ENCODE data around the gene GLI1.

GLI1 gene

GRCh38 chr12:57518920-57519795 is 59.6 kb downstream of the GLI1 start:
- Histone ChIP-seq H3K9ac (ENCODE audit: low read length) (peak overlapping the region; percentile 97), H3K36me3 (ENCODE audit: insufficient read depth, low read length) (peaks cover 37% of the 10 kb centered on the region), H3K9me3 (ENCODE audit: low read length) (no peaks in the 10 kb centered on the region), H3K27ac (ENCODE audit: low read depth, low read length) (peak overlapping the region; percentile 88), H3K27me3 (ENCODE audit: control insufficient read depth in 1 of 2, insufficient read depth in 2 of 2, low read length in 2 of 2) (no peaks in the 10 kb centered on the region), H3K4me3 (ENCODE audit: low read depth in 1 of 2, low read length in 2 of 2) (peak overlapping the region; percentile 85 to 89), H3K4me1 (ENCODE audit: insufficient read depth, low read length) (peaks cover 52% of the 10 kb centered on the region)

GRCh38 chr12:57519796-57520052 is 60.1 kb downstream of the GLI1 start:
- H3K9me3 ChIP-seq (ENCODE audit: low read length): no peaks in the 10 kb centered on the region
- H3K27ac ChIP-seq (ENCODE audit: low read depth, low read length): peak overlapping the region; percentile 88
- peaks cover 58% of the 10 kb centered on the region for H3K4me1 ChIP-seq (ENCODE audit: insufficient read depth, low read length)
- H3K36me3 ChIP-seq (ENCODE audit: insufficient read depth, low read length): peaks cover 37% of the 10 kb centered on the region
- peak overlapping the region; percentile 97 for H3K9ac ChIP-seq (ENCODE audit: low read length)
- H3K27me3 ChIP-seq (ENCODE audit: control insufficient read depth in 1 of 2, insufficient read depth in 2 of 2, low read length in 2 of 2): no peaks in the 10 kb centered on the region
- H3K4me3 ChIP-seq (ENCODE audit: low read depth in 1 of 2, low read length in 2 of 2): peak overlapping the region; percentile 85 to 89

GRCh38 chr12:57520053-57520818 is 60.7 kb downstream of the GLI1 start, which contains the start of gene DDIT3:
Gene DDIT3 (minus strand): TSS chr12:57520514. CDS start chr12:57517406, 3,108 bp downstream.
- peak within 1 kb of the TSS; percentile 97 for H3K9ac ChIP-seq (ENCODE audit: low read length)
- peak within 1 kb of the TSS; percentile 85 to 89 for H3K4me3 ChIP-seq (ENCODE audit: low read depth in 1 of 2, low read length in 2 of 2)
- H3K36me3 ChIP-seq (ENCODE audit: insufficient read depth, low read length): peaks cover 37% of the 10 kb centered on the region
- H3K9me3 ChIP-seq (ENCODE audit: low read length): no peaks in the 10 kb centered on the region
- peak within 1 kb of the TSS; percentile 88 for H3K27ac ChIP-seq (ENCODE audit: low read depth, low read length)
- H3K4me1 ChIP-seq (ENCODE audit: insufficient read depth, low read length): peaks cover 63% of the 10 kb centered on the region
- no peaks in the 10 kb centered on the region for H3K27me3 ChIP-seq (ENCODE audit: control insufficient read depth in 1 of 2, insufficient read depth in 2 of 2, low read length in 2 of 2)

- H3K9ac ChIP-seq (ENCODE audit: low read length): peak overlapping the region; percentile 55
- no peaks in the 10 kb centered on the region for H3K9me3 ChIP-seq (ENCODE audit: low read length)
- H3K27me3 ChIP-seq (ENCODE audit: control insufficient read depth in 1 of 2, insufficient read depth in 2 of 2, low read length in 2 of 2): no peaks in the 10 kb centered on the region
- H3K4me3 ChIP-seq (ENCODE audit: low read depth in 1 of 2, low read length in 2 of 2): peak overlapping the region in 1 of 2 donors; percentile 58
- peak overlapping the region; percentile 83 for H3K27ac ChIP-seq (ENCODE audit: low read depth, low read length)
- H3K4me1 ChIP-seq (ENCODE audit: insufficient read depth, low read length): peaks cover 63% of the 10 kb centered on the region
- H3K36me3 ChIP-seq (ENCODE audit: insufficient read depth, low read length): peaks cover 36% of the 10 kb centered on the region
Observed at GRCh38 chr12:57521525-57522010, 62.0 kb downstream of the GLI1 start.

All from muscle layer of colon (tissue), 2 donors.